GM11168 (cell line): Measurements from ENCODE around the gene CHPF2.

ENCODE experiments used
- in situ Hi-C: fragments of 300-500 bp; cut with MboI; formaldehyde crosslinking; loops from one replicate; pipeline ENCODE4 v1.12.0; 2022; ENCODE audit warnings: low sequenced_read_pairs; ENCODE audit not compliant: unreplicated experiment

Gene CHPF2

GRCh38 chr7:151244841-151245346 is 12.6 kb downstream of the CHPF2 start:
- in situ Hi-C loops, result no loop called here

GRCh38 chr7:151245360-151246101 is 13.2 kb downstream of the CHPF2 start:
- in situ Hi-C loops, result no loop called here

GRCh38 chr7:151246102-151246850 is 14.0 kb downstream of the CHPF2 start:
- in situ Hi-C loops, result no loop called here

- in situ Hi-C loops, result no loop called here
These were observed 14.7 kb downstream of the CHPF2 start for GRCh38 chr7:151246851-151247580.

GRCh38 chr7:151247611-151248345 is 15.5 kb downstream of the CHPF2 start:
- in situ Hi-C loops, result no loop called here

- in situ Hi-C loops, result no loop called here
These were observed 16.2 kb downstream of the CHPF2 start, which contains the start of gene SMARCD3 for GRCh38 chr7:151248346-151249033. Gene SMARCD3, minus strand, starts transcription at chr7:151248694. Its CDS starts 132 bp downstream, at chr7:151248562.

- in situ Hi-C loops, result no loop called here
These were observed 16.9 kb downstream of the CHPF2 start for GRCh38 chr7:151249034-151249731.

- in situ Hi-C loops, result no loop called here
These were observed 17.4 kb downstream of the CHPF2 start for GRCh38 chr7:151249732-151250072.

GRCh38 chr7:151250181-151251132 is 18.2 kb downstream of the CHPF2 start:
- in situ Hi-C loops, result no loop called here

GRCh38 chr7:151251328-151251688 is 19.0 kb downstream of the CHPF2 start:
- in situ Hi-C loops, result no loop called here

- in situ Hi-C loops, result no loop called here
These were observed 19.6 kb downstream of the CHPF2 start for GRCh38 chr7:151251689-151252560.

- in situ Hi-C loops, result no loop called here
These were observed 20.2 kb downstream of the CHPF2 start for GRCh38 chr7:151252561-151252835.

- in situ Hi-C loops, result no loop called here
These were observed 20.9 kb downstream of the CHPF2 start for GRCh38 chr7:151252961-151253711.

GRCh38 chr7:151254316-151254715 is 22.0 kb downstream of the CHPF2 start:
- in situ Hi-C loops, result no loop called here

- in situ Hi-C loops, result no loop called here
These were observed 22.6 kb downstream of the CHPF2 start for GRCh38 chr7:151254851-151255250.

GRCh38 chr7:151255390-151255789 is 23.1 kb downstream of the CHPF2 start:
- in situ Hi-C loops, result no loop called here
